GM18861 (cell line): ENCODE measurements around the gene RAI1.

Source experiments
- ATAC-seq: cut with Tn5 transposase; IDR thresholded peaks from one replicate; pipeline ENCODE4 v1.9.1; 2021; ENCODE audit not compliant: unreplicated experiment

The RAI1 gene

DNA sequence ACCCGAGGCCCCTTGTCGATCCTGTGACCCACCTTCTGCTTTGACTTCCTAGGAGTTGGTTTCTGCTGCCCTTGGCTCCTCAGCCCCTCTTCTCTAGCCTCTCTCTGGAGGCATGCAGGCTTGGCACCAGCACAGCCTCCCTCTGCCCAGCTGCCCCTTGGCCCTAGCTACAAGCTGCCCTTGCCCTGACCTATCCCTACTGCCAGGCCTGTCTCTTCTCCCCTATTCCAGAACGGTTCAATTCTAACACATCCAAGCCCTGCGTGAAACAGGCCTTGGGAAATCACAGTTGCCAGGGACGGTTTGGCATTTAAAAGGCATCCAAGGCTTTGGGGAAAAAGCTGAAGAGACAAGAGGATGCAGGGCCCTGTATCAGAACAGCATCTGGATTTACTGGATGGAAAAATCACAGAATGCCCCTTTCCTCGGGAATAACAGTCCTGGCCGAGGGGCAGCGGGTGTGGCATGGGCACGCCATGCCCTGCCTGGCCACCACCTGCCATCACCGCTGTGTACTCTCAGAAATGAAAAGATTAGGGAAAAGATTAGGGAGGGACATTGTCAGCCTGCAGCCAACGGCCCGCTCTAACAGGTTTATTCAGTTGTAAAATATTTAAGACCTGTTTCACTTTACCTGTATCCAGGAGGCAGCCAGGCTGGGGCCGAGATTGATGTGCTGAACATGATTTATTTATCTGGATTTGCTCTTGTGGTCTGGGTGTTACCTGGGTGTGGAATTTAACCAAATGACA is 15.8 kb downstream of the RAI1 start:
- no peak for ATAC-seq

DNA sequence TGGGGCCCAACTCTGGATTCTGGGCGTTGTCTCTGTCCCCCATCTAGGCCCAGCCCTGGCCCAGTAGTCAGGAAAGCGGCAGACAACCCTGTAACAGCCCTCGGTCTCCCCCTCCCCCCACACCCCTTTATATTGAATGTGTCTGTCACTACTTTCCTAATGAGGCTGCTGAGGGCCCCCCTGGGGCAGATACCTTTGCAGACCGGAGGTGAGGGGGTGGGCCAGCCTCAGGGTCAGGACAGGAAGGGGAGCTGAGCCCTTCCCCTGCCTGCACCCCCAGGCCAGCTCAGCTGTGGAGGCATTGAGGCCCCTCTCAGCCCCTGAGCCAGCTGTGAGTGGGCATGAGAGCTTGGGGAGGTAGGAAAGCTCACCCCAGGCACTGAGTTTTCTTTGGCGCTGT is 17.1 kb downstream of the RAI1 start:
- no peak for ATAC-seq

DNA sequence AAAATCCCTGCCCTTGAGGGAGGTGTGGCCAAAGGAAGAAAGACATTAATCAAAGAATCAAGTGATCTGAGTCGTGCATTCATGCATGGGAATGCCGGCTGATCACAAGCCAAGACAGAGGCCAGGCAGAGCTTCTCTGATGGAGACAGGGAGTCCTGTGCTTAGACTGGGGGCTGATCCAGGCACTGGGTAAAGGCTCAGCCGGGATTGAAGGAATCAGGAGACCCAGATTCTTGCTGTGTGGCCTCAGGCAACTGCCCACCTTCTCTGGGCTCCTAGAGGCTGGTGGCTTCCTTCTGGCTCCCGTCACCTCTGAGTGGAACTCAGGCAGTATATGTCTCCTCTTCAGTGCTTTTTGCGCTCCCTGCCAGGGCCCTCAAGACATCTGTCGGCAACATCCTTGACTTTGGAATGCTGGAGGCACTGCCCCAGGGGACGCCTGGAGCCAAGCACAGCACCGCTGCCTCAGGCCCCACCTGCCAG is 17.7 kb downstream of the RAI1 start:
- ATAC-seq: no peak

DNA sequence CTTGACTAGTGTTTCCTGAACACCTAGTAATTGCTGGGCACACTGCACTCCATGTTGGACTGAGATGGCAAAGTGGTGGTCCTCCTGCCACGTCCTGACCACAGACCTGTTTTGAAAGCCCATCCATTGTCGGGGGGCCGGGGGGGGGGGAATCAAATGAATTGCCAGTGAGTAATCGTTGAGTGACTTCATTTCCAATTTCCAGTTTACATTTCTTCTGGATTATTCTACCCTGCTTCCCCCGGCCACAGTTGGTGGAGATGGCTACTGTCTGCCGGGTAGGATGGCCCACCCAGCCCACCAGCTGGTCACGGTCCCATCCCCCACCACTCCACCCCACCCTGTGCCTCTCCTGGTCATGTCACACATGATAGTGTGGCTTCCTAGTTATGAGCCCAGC is 18.2 kb downstream of the RAI1 start:
- ATAC-seq: no peak

DNA sequence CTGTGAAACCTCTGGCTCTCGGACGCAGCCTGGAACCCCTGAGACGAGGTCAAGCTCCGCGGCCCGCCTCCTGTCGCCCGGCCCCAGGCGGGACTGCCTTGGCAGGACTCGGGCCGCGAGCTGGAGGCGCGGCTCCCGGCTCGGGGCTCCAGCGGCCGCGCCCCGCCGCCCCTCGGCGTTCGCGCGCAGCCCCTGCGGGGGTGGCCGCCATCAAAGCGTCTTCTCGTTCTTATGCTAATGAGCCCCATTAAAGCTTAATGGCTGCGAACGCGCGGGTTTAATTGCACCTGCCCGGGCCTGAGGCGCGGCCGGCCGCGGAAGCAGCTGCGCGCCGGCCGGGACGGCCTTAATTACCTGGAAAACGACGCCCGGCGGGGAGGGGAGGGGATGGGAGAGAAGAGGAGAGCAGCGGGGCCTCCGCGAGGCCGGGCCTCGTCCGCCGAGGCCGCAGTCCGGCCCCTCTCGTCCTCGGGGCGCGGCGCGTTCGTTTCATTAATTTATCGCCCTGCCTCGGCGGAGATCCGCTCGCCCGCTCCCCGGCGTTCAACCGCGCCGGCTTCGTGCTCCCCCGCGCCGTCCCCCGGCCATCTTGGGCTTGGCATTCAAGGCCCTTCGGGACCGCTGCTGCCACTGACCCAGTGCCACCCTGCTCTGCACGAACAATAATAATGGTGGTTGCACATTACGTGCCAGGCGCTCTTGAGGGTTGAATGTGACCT is 19.2 kb downstream of the RAI1 start:
- no peak for ATAC-seq

DNA sequence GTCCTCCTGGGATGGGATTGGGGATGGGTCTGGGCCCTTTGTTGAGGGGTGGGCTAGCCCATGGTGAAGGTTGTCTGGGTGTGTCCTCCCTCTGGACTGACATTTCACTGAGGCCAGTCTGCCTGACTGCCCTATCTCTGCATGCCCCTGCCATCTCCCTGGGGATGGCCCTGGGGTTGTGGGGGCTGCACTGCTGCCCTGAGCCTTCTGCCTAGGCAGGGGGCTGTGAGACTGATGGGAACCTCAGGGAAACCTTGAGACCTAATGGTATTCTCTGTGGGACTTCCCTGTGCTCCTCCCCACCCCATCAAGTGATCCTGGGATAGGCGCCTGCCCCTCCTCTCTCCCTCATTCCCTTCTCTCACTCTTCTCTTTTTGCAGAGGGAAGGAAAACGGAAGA is 19.9 kb downstream of the RAI1 start:
- ATAC-seq: no peak

DNA sequence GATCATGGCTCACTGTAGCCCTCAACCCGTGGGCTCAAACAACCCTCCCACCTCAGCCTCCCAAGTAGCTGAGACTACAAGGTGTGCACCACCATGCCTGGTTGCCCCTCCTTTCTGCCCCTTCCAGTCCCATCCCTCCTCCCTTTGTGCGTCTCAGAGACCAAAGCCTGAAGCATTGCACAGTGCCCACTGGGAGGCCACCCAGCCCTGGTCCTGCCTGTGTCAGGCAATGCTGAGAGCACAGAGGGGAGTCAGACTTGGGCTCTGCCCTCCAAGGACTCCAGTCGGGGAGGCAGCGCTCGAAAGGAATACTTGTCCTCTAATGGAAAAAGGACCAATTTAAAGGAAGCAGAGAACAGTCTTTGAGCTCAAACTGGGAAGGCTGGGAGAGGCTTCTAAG is 20.4 kb downstream of the RAI1 start:
- no peak for ATAC-seq

DNA sequence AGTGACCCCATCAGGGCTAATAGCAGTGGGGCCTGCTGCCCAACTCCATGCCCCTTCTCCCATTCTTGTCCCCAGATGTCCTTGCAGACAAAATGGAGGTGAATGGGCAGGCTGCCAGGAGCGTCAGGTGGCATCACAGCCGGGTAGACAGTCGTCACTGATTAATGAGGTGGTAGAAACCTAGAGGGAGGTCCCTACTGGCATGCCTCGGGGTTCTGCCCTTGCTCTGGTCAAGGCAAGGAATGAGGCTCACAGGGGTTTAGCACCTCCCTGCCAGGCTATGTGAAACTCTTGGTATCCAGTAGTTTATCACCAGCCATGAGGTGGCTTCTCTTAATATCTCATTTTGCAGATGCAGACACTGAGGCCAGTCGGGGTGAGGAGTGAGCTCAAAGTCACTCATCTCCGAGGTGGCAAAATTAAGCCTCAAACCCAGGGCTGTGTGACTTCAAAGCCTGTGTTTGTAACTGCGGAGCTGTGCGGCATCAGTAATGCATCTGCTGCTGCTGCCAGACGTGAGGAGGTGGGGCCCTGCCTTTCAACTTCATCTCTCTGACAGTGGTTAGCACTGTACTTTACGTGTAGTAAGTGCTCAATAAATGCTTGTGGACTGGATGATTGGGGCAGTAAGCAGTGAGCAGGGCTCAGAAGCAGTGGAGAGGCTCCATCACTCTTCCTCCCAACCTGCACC is 21.3 kb downstream of the RAI1 start:
- ATAC-seq: no peak

DNA sequence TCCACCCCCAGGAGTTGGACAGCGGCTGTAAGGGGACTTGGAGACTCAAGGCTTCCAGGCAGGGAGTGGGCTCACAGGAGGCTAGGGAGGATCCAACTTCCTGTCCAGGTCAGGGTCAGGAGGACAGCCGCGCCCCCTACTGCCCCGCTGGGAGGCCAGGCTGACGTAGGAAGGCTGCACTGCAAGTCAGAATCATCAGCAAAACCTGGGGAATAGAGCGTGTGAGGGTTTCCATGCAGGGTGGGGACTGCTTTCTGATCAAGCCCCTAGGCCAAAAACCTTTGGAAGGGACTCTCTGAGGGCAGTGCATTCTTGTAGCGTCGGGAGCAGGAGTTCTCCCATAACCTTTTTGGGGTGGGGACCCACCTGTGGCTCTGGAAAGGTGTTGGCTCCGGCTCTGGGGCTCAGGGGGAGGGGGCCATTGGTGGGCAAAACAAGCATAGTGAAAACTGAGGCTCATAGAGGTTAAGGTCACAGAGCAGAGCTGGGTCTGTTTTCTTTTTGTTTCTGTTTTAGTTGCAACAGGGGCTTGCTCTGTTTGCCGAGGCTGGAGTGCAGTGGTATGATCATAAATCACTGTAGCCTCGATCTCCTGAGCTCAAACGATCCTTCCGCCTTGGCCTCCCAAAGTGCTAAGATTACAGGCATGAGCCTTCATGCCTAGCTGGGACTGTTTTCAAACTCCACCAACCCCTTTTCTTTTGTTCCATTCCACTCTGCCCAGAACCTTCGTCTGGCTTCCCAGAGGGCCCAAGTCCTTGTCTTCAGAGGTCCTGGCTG is 22.1 kb downstream of the RAI1 start:
- no peak for ATAC-seq

DNA sequence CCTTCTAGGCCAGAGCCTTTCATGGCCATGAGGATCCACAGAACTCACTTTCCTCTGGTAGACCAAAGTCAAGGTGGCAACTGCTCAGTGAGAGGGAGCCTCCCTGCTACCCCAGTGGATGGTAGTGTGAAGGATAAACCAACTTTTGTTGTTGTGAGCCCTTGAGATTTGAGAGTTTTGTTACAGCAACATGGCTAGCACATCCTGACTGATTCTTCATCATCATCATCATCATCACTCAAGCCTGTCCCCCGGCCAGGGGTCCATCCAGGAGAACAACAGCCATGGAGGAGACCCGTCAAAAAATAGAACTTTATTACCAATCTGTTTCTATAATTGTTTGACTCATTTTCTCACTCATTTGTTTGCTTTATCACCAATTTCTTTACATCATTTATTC is 23.7 kb downstream of the RAI1 start:
- ATAC-seq: no peak

DNA sequence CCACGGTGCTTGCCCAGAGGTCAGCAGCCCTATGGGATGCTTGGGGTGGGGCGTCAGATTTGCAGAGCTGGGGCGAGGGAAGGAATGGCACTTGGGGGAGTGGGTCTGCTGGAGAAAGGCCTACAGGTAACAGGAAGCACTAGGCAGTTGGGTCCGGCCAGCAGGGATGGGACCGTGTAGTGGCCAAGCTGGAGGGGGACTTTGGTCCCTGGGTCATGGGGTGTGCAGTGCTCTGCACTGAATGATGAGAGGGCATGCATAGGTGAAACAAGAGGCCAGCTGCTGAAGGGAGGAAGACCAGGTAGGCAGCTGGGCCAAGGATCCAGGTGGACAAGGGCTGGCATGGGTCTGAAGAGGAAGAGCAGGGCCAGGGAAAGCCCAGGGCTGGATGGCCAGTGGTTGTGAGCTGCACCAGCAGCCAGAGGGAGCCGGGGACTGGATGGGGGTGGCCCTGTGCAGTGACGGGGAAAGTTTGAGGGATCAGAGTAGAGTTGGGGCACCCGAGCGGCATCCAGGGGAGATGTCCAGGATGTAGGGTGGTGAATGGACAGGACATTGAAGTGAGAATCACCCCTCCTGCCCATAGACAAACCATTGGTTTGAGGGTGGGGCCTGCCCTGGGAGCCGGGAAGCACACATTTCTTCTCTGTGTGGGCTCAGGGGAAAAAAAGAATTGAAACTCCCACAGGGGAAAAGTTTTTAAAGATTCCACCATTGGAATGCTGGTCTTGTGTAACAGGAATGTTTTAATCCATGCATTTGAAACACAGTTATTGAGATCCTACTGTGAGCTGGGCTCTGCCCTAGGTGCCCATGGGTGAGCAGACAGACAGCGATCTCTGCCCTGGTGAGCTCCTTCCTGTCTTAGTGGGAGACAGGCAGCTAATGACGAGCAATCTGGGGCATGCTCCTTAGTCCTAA is 25.1 kb downstream of the RAI1 start:
- ATAC-seq: no peak

DNA sequence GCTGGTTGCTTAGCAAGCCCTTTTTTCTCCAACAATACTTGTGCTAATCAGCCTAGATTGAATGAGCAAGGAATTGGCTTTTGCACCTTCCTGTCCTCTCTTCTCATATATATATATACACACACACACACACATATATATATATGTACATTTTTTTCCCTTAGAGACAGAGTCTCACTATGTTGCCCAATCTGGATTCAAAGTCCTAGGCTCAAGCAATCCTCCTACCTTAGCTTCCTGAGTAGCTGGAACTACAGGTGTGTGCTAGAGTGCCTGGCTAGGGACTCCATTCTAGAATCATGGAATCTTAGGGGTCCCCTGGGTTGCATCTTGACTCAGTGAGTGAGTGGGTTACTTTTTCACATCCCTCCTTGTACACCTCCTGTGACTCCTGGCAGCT is 27.0 kb downstream of the RAI1 start:
- ATAC-seq: no peak

DNA sequence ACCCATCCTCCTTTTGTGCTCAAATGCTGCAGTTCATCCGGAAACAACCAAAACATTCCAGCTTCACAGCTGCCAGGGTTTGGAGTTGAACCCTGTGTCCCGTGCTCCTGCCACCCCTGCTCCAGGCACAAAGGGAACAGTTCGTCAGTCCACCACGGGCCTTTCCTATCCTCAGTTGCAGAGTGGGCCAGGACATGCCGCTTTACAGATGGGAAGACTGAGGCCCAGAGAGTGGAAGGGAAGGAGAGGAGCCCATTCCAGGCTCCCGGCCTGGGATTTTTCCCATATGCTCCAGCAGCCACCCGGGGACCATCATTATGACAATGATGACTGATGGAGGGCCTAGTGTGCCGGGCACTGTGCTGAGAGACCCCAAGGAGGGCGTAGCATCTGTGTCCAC is 27.6 kb downstream of the RAI1 start:
- no peak for ATAC-seq

DNA sequence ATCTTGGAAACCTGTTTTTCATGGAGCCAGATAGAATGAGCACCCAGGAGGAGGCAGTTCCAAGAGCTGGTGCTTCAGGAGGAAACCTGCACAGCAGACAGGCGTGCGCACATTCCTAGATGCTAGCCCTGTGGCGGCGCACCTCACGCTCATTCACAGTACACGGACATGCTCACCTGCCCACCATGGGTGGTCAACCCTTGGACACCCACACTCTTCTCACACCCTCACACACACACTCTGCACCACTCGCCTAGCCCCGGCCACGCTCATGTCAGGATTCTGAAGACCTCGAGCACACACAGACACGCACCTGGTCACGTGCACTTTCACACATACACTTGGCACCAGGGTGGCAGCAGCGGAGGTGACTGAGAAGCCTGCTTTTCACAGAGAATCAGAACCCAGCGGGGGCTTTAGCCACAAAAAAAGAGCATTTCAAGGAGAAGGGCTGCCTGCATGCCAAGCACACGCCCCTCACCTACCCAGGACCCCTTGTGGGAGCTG is 28.6 kb downstream of the RAI1 start:
- ATAC-seq: no peak

DNA sequence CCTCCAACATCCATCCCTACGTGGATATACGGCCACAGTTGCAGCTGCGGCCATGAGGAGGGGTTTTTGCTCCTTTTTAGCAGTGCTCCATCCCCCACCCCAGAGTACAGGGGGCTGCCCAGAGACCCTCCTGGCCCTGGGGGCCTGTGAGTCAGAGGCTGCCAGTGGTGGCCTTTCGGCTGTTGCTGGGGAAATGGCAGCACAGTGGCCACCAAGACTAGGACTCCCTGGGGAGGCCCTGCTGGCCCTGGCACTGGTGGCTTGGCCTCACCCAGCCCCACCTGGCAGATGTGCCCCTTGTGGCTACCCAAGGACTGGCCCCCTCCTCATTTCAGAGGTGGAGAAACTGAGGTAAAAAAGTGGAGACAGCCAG is 29.1 kb downstream of the RAI1 start:
- ATAC-seq: no peak

DNA sequence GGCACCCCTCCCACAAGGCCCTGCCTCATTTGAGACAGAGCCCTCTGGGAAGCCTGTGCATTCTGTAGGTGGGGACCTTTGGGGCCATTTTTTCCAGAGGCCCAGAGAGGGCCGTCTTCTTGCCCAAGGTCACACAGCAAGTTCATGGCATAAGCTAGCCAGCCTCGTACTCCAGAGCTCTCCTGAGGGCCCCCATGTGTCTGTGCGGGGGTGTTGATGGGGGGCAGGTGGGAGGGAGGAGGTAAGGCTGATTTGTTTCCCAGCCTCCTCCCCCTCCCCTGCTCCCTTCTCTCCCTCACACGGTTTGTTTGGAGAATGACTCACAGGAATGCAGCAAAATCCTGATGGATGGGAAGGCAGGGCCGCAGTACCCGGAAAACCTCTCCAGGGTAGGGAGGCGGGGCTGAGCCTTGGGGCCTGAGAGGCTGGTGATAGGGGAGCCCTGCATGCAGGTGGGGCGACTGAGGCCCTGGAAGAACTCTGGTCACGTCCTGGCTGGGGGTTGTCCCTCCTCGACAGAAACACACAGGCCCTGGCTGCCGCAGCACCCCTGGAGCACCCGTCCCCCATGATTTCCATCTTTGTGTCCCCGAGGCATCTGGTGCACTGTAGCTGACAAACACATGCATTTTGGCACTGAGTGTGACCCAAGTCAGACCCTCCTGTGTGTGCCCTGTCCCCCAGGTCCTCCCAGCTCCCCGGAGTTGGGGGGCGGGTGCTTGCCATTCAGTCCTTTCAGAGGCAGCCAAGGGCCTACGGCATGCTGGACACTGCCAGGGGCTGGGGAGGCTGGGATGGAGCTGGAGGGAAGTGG is 29.7 kb downstream of the RAI1 start:
- ATAC-seq: no peak

DNA sequence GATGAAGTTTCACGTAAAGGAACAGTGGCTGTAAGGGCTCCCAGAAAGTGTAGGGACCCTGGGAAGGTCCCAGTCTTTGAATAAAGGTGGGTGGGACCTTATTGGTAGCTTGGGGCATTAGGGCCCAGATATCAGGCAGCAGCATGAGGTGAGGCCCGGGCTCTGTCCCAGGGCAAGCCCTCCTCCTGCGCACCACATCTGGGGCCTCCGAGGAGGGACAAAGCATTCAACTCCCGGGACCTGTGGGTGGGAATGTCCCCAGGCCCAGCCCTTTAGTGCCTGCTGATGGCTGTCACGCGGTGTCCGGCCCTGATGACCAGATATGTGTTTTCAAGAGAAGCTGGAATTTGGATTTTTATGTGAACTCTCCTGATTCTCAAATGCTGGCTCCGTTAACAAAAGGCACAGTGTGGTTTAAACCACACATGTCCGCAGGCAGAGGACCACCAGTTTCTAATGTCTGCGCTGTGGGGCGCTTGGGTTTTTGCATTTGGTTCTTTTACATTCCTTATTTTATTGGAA is 30.4 kb downstream of the RAI1 start:
- ATAC-seq: no peak

DNA sequence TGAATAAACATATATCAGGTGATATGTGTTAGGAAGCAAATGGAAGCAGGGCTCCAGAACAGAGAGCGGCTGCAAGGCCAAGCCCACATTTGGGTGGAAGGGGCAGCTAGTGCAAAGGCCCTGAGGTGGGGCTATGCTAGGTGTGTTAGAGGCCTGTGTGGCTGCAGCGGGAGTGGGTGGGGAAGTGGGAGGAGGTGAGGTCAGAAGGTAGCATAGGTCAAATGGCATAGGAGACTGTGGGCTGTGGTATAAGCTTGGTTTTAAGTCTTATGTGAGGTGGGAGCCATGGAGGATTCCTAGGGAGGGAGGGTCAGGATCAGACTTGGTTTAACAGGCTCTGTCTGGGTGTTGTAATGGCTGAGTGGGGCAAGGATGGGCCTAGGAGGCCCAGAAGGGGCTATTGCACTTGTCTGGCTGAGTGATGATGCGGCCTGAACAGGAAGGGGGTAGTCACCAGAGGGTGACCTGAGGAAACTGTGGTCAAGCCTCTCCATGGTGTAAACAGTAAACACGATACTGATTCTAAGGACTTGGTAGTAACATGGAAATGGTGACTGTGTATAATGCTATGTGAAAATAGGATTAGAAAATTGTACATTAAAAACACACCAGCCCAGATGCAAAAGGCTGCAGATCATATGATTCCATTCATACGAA is 31.1 kb downstream of the RAI1 start:
- ATAC-seq: peak; percentile 76
